B cell (primary cell): ENCODE data around the gene OR6C1.

Experiments used
- EZH2 ChIP-seq: IDR thresholded peaks from 2 replicates; pipeline ENCODE4 v1.6.1; 2012; ENCODE audit warnings: borderline replicate concordance, low read depth, mild to moderate bottlenecking, moderate library complexity, low read length; ENCODE audit not compliant: insufficient read depth, poor library complexity, severe bottlenecking
- TF ChIP-seq, protein P1 (sequence below): fragments of 200-600 bp; IDR thresholded peaks from one replicate; pipeline ENCODE4 v1.8.0; 2022; ENCODE audit warnings: antibody characterized with exemption, mild to moderate bottlenecking

DNA sequence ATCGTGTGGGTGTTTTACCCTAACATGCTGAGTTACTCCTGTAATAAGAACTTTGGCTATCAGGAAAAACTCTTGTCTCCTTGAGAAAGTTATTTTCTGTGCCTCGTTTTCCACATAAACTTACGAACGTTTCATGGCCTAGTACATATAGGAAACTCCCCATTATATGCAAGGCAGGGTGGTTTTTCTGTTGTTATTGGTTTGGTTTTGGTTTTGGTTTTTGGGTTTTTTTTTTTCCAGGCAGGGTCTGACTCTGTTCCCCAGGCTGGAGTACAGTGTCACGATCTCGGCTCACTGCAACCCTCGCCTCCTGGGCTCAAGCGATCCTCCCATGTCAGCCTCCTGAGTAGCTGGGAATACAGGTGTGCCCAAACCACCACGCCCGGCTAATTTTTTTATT, 21.9 kb downstream of the OR6C1 start:
- TF ChIP-seq, protein P1, sequence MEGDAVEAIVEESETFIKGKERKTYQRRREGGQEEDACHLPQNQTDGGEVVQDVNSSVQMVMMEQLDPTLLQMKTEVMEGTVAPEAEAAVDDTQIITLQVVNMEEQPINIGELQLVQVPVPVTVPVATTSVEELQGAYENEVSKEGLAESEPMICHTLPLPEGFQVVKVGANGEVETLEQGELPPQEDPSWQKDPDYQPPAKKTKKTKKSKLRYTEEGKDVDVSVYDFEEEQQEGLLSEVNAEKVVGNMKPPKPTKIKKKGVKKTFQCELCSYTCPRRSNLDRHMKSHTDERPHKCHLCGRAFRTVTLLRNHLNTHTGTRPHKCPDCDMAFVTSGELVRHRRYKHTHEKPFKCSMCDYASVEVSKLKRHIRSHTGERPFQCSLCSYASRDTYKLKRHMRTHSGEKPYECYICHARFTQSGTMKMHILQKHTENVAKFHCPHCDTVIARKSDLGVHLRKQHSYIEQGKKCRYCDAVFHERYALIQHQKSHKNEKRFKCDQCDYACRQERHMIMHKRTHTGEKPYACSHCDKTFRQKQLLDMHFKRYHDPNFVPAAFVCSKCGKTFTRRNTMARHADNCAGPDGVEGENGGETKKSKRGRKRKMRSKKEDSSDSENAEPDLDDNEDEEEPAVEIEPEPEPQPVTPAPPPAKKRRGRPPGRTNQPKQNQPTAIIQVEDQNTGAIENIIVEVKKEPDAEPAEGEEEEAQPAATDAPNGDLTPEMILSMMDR = no peak
- TF ChIP-seq EZH2 = no peak
